OCI-LY3 (cell line): ENCODE results near the gene MAN2A1.

Experiments used
- EZH2phosphoT487 ChIP-seq: fragments of 200-600 bp; shearing (Covaris generic); IDR thresholded peaks from 2 replicates; pipeline ENCODE4 v1.6.1; 2018; ENCODE audit warnings: antibody characterized with exemption, mixed run types, low read depth
- TF ChIP-seq, protein P1 (sequence below): fragments of 200-600, 300-600 bp; sonication (generic); IDR thresholded peaks from 2 replicates; pipeline ENCODE4 v1.5.1; 2014; ENCODE audit warnings: antibody characterized with exemption, low read length, low read depth

GRCh38 chr5:109694451-109694891 lies 4.7 kb downstream of the MAN2A1 start:
- TF ChIP-seq, protein P1, sequence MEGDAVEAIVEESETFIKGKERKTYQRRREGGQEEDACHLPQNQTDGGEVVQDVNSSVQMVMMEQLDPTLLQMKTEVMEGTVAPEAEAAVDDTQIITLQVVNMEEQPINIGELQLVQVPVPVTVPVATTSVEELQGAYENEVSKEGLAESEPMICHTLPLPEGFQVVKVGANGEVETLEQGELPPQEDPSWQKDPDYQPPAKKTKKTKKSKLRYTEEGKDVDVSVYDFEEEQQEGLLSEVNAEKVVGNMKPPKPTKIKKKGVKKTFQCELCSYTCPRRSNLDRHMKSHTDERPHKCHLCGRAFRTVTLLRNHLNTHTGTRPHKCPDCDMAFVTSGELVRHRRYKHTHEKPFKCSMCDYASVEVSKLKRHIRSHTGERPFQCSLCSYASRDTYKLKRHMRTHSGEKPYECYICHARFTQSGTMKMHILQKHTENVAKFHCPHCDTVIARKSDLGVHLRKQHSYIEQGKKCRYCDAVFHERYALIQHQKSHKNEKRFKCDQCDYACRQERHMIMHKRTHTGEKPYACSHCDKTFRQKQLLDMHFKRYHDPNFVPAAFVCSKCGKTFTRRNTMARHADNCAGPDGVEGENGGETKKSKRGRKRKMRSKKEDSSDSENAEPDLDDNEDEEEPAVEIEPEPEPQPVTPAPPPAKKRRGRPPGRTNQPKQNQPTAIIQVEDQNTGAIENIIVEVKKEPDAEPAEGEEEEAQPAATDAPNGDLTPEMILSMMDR = no peak
- no peak for TF ChIP-seq EZH2phosphoT487
